ENCODE data around the gene VWA7.
"Not testable (repeated sequence)": the region's sequence is repeated elsewhere in the genome, so short reads cannot be mapped to it uniquely, and the experiment has no call there.

The VWA7 gene

DNA sequence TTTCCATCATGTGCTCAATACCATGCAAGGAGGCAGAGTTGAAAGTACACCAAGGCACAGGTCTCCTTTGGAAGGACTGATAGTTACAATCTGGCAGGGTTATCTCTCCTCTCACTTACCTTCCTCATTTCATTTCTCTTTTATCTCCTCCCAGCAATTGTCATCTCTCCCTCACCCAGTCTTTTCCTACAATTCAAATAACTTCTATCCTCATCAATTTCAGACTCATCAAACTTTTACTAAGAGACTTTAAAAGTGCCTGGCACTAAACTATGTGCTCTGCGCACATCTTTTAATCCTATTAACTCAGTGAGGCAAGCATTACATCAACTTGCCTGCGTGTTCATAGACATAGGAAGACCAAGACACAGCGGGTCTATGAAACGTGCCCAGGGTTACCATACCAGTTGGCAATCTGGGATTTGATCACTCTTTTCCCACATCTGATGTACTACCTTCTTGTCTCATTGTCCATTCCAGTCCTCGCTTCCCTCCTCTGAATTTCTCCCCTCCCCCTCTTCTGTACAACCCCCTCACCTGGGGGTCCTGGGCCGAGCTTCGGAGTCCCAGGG is 17.3 kb upstream of the VWA7 start:
- H3K9me3 Mint-ChIP-seq = no peaks in the 10 kb centered on the region
- peaks cover 76% of the 10 kb centered on the region for H3K36me3 Mint-ChIP-seq (ENCODE audit: low read depth)
- H3K4me1 Mint-ChIP-seq (ENCODE audit: low read depth) = peaks cover 51% of the 10 kb centered on the region
- intact Hi-C loops (cut with micrococcal nuclease) = loop anchor here (2.0 to 5.0 kb wide), 2 partner anchors 20 to 38 kb away; partner anchors contain the start of genes HSPA1A and HSPA1L
- H3K27ac Mint-ChIP-seq = peak overlapping the region; percentile 96
- H3K27me3 Mint-ChIP-seq = no peaks in the 10 kb centered on the region
- H3K4me3 Mint-ChIP-seq = peak overlapping the region; percentile 95

DNA sequence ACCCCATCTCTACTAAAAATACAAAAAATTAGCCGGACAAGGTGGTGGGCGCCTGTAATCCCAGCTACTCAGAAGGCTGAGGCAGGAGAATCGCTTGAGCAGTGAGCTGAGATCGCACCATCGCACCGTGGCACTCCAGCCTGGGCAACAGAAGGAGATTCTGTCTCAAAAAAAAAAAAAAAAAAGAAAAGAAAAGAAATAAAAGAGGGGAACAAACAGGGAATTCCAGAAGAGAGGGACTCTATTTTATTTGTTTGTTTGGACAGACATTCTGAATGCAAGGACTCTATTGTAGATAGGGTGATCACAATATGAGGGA is 16.8 kb upstream of the VWA7 start:
- H3K27me3 Mint-ChIP-seq, H3K4me3 Mint-ChIP-seq, H3K9me3 Mint-ChIP-seq: not testable (repeated sequence)
- H3K36me3 Mint-ChIP-seq (ENCODE audit: low read depth) = peaks cover 77% of the 10 kb centered on the region
- H3K4me1 Mint-ChIP-seq (ENCODE audit: low read depth) = peaks cover 56% of the 10 kb centered on the region
- peak overlapping the region; percentile 96 for H3K27ac Mint-ChIP-seq
- intact Hi-C loops (cut with micrococcal nuclease) = loop anchor here (2.0 to 5.0 kb wide), 2 partner anchors 21 to 38 kb away; partner anchors contain the start of genes HSPA1A and HSPA1L

DNA sequence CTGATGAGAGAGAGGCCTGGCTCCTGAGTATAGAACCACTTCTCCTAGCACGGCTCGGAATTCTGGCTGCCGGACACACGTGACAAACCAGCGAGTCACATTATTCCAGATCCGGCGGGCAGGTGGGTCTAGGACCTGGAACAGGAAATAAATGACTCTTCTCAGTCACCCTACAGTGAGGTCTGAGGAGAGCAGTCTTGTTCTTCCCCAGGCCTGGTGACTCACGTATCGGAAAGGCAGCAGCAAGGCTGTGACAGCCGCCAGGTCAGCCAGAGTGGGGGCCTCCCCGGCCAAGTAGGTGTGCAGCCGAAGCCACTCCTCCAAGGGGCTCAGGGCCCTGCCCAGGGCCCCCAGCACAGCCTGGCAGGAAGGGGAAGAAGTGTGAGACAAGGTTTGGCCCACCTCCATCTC is 15.6 kb upstream of the VWA7 start:
- peaks cover 56% of the 10 kb centered on the region for H3K4me1 Mint-ChIP-seq (ENCODE audit: low read depth)
- intact Hi-C loops (cut with micrococcal nuclease) = loop anchor here (5.0 kb wide), 1 partner anchor 40 kb away; no protein-coding TSS in a partner anchor
- H3K27me3 Mint-ChIP-seq = no peaks in the 10 kb centered on the region
- H3K27ac Mint-ChIP-seq = peak overlapping the region; percentile 18
- H3K36me3 Mint-ChIP-seq (ENCODE audit: low read depth) = peaks cover 69% of the 10 kb centered on the region
- H3K4me3 Mint-ChIP-seq = no peak overlapping the region
- H3K9me3 Mint-ChIP-seq = no peaks in the 10 kb centered on the region

DNA sequence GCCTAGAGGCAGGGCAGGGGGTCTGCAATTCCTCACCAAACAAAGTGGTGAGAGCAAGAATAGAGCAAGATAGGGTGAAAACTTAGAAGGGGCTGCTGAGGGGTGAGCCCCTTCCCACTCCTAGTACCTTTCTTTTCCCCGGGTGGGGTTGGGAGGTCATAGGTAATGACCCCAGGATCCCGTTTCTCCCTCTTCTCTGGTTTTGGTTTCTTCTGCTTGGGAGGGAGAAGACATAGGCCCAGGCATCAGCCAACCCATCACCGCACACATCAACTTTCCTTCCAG is 14.9 kb upstream of the VWA7 start:
- Mint-ChIP-seq H3K27ac (no peak overlapping the region), H3K9me3 (no peaks in the 10 kb centered on the region), H3K27me3 (no peaks in the 10 kb centered on the region), H3K36me3 (ENCODE audit: low read depth) (peaks cover 69% of the 10 kb centered on the region), H3K4me1 (ENCODE audit: low read depth) (peaks cover 56% of the 10 kb centered on the region), H3K4me3 (no peak overlapping the region)
- intact Hi-C loops (cut with micrococcal nuclease) = loop anchor here (5.0 kb wide), 1 partner anchor 40 kb away; no protein-coding TSS in a partner anchor

DNA sequence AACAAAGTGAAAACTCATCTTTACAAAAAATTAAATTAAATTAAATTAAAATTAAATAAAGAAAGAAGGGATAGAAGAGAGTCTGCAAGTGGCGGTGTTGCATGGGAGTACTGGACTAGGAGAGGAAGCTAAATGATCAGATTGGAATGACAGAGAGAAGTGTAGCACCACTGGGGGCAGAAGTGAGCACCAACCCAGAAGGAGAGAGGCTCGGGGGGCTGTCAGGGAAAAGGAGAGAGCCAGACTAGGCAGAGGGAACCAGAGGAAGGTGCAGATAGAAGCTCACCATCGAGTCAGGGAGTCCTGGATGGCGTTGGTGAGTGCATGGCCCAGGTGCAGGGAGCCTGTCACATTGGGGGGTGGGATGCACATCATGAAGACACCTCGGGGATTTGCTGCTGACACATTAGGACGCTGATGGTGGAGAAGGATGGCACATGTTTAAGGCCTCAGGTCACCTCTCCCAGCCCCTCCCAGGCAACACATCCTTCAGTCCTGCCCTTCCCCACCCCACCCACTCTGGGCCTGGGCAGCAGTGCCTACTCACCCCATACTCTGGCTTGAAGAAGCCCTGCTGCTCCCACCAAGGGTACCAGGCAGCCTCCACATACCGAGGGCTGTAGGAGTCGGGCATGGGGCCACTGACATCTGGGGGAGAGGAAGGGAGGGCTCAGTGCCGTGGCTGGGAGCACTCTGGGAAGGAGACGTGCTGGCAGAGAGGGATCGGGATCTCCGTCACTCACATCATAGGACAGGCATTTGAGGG is 14.4 kb upstream of the VWA7 start:
- Mint-ChIP-seq H3K27me3 (no peaks in the 10 kb centered on the region), H3K27ac (peak overlapping the region; percentile 88), H3K36me3 (ENCODE audit: low read depth) (peaks cover 71% of the 10 kb centered on the region), H3K4me3 (no peak overlapping the region), H3K9me3 (no peaks in the 10 kb centered on the region), H3K4me1 (ENCODE audit: low read depth) (peaks cover 56% of the 10 kb centered on the region)
- intact Hi-C loops (cut with micrococcal nuclease) = loop anchor here (5.0 kb wide), 1 partner anchor 41 kb away; no protein-coding TSS in a partner anchor

DNA sequence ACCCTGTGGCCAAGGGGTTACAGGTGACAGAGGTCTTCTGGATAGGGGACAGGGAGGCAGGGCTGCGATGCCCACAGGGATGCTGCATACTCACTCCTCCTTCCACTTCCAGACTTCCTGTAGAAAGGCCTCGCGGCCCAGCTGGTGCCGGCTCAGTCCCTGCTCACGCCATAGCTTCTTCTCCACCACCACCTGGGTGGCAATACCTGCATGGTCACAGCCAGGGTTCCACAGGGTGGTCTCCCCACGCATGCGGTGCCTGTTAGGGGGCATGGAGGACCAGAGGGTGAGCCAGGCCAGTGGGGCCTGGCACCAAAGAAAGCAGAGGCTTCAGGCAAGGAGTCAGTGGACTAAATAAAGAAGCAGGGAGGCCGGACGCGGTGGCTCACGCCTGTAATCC is 8.3 kb upstream of the VWA7 start:
- H3K27ac Mint-ChIP-seq = no peak overlapping the region
- H3K36me3 Mint-ChIP-seq (ENCODE audit: low read depth) = peaks cover 83% of the 10 kb centered on the region
- H3K27me3 Mint-ChIP-seq = no peaks in the 10 kb centered on the region

DNA sequence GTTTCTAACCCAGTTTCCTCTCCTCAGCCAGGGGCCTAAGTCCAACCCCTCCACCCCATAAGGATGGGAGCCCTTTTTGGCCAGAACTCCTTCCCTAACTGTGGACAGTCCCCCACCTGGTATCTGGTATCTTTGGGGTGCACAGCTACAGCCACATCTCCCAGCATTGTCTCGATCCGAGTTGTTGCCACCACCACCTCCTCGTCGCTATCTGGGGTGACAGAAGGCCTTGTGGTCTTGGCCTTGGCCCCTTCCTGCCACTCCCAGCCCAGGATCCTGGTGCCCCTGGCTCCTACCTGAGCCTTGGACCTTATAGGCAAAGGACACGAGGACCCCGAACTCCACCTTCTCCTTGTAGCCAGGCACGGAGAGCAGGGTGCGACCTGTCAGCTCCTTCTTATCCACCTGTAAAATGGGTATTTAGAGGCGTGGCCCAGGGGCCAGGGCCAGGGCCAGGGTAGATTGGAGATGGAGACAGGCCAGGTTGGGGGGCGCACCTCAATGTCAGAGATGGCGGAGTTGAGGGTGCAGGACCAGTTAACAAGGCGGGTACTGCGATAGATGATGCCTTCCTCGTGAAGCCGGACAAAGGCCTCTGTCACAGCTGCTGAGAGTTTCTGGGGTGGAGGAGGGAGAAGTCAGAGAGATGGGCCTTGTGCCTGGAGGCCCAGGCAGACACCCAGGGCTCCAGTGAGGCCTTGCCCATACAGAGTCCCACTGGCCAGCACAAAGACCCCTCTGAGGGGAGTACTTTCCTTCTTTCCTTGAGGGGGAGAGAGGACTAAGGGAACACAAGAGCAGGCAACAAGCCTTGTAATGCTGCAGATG is 7.2 kb upstream of the VWA7 start:
- Mint-ChIP-seq H3K27me3 (no peaks in the 10 kb centered on the region), H3K4me1 (ENCODE audit: low read depth) (peaks cover 4% of the 10 kb centered on the region), H3K27ac (no peak overlapping the region), H3K36me3 (ENCODE audit: low read depth) (peaks cover 84% of the 10 kb centered on the region), H3K9me3 (no peaks in the 10 kb centered on the region), H3K4me3 (no peak overlapping the region)
- intact Hi-C loops (cut with micrococcal nuclease) = no loop called here

More for the DNA sequence above, 8.3 kb upstream of the VWA7 start:
- Mint-ChIP-seq H3K9me3 (no peaks in the 10 kb centered on the region), H3K4me1 (ENCODE audit: low read depth) (peaks cover 11% of the 10 kb centered on the region), H3K4me3 (no peak overlapping the region)
- intact Hi-C loops (cut with micrococcal nuclease) = no loop called here

DNA sequence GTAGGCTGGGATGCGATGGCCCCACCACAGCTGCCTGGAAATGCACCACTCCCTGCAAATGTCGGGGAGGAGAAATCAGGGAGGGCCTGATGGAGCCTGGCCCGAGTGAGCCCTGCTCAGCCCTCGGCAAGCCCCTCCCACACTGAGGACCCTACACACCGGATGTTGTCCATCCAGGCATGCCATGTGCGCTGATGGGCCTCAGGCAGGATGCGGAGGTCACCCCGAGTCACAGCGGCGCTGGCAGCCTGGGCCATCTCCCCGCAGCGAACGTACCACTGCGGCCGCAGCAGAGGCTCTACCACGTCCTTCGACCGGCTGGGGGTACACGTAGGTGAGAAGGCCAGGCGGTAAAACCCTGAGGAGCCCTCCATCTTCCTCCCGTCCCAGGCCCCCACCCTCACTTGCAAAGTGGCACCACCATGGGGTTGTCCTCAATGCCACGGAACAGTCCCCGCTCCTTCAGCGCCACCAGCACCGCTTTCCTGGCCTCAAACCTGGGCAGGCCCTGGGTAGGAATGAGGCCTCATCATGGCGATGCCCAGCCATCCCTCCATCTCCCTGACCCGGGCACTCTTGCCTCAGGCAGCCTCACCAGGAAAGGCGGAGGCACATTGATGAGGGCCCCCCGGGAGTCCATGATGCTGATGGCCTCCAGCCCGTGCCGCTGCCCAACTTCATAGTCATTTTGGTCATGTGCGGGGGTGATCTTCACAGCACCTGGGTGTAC is 5.2 kb upstream of the VWA7 start:
- Mint-ChIP-seq H3K27ac (no peak overlapping the region), H3K36me3 (ENCODE audit: low read depth) (peaks cover 93% of the 10 kb centered on the region), H3K9me3 (no peaks in the 10 kb centered on the region), H3K4me1 (ENCODE audit: low read depth) (peaks cover 13% of the 10 kb centered on the region), H3K4me3 (no peak overlapping the region), H3K27me3 (no peaks in the 10 kb centered on the region)
- intact Hi-C loops (cut with micrococcal nuclease) = no loop called here

DNA sequence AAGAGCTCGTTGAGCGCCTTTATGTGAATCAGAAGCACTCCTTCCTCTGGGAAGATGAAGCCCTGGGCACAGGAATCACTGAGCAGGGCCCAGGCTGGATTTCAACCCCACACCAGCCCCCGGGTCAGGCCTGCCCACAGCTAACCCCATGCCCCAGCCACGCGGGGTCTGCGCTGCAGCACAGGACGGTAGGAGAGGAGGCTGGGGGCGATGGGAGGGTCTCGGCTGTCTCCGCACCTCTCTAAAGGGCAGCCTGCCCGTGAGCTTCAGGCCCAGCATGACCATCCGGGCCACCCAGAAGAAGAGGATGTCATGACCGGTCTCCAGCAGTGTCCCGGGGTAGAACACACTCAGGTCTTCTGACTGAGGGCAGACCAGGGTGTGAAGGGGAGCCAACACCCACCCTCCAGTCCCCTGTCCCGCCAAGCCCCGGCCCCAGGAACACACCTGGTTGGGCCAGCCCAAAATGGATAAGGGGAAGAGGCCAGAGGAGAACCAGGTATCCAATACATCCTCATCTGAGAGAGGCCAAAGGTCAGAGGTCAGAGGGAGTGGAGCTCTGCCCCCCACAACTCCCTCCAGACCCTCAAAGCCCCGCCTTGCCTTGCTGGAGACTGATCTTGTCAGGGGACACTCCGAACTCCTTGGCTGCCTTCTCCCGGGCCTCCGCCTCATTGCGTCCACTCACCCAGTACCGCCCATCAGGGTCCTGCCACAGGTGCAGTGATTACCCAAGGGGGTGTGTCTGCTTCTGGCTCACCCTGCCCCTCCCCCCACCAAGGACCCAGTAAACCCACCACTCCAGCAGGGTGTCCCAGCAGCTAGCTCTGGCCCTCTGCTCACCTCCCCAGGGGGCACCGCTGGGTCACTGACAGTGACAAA is 4.4 kb upstream of the VWA7 start:
- H3K4me3 Mint-ChIP-seq = no peak overlapping the region

DNA sequence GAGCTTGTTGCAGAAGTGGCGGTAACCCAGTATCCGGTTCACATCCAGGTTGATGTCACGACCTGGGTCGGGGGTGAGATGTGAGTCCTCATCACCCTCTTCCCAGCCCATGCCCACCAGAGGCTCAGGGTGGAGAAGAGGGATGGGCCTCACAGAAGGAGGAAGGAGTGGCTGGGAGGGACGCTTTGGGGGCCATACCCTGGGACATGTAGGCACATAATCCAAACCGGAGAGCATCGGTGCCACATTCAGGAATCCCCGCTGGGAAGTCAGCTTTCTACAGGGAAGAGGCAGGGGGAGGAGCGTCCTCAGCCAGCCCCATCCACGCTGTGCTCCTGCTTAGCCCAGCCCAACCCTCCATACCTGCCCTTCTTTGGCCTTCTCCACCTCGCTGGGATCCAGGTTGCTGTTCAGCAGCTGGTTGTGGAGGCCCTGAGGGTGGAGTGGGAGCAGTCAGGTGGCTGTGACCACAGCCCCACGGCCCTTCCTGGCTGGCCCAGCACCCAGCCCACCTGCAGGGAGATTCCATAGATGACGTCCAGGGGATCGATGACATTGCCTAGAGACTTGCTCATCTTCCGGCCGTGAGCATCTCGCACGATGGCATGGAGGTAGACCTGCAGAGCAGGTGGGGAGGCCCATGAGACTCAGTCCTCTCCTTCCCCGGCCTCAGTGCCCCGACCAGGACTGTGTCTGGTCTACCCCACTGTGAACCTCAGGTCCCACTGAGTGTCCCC is 3.5 kb upstream of the VWA7 start:
- no peak overlapping the region for H3K4me3 Mint-ChIP-seq
- no peaks in the 10 kb centered on the region for H3K9me3 Mint-ChIP-seq
- no peak overlapping the region for H3K27ac Mint-ChIP-seq
- H3K27me3 Mint-ChIP-seq = peaks cover 4% of the 10 kb centered on the region
- H3K36me3 Mint-ChIP-seq (ENCODE audit: low read depth) = peaks cover 77% of the 10 kb centered on the region
- intact Hi-C loops (cut with micrococcal nuclease) = no loop called here
- peaks cover 29% of the 10 kb centered on the region for H3K4me1 Mint-ChIP-seq (ENCODE audit: low read depth)

More for the DNA sequence above, 4.4 kb upstream of the VWA7 start:
- intact Hi-C loops (cut with micrococcal nuclease) = no loop called here
- Mint-ChIP-seq H3K36me3 (ENCODE audit: low read depth) (peaks cover 85% of the 10 kb centered on the region), H3K27me3 (peaks cover 1% of the 10 kb centered on the region), H3K4me1 (ENCODE audit: low read depth) (peaks cover 21% of the 10 kb centered on the region), H3K9me3 (no peaks in the 10 kb centered on the region), H3K27ac (no peak overlapping the region)

DNA sequence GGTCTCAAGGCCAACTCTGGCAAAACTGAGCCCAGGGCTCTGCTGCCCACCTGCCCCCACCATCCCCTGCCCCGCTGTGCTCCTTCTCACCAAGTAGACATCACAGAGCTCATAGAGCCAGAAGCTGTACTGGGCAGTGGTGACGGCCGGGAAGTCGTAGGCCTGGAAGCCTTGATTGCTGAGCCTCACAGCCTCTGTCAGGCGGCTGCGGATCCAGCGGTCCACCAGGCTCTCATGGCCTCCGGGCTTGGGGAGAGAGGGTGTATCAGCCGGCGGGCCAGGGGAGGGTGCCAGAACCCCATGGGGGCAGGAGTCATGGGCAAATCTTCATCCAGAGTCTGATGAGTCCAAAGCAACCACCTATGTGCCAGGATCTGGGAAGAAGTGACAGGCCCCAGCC is 2.8 kb upstream of the VWA7 start:
- peaks cover 69% of the 10 kb centered on the region for H3K36me3 Mint-ChIP-seq (ENCODE audit: low read depth)
- intact Hi-C loops (cut with micrococcal nuclease) = no loop called here

DNA sequence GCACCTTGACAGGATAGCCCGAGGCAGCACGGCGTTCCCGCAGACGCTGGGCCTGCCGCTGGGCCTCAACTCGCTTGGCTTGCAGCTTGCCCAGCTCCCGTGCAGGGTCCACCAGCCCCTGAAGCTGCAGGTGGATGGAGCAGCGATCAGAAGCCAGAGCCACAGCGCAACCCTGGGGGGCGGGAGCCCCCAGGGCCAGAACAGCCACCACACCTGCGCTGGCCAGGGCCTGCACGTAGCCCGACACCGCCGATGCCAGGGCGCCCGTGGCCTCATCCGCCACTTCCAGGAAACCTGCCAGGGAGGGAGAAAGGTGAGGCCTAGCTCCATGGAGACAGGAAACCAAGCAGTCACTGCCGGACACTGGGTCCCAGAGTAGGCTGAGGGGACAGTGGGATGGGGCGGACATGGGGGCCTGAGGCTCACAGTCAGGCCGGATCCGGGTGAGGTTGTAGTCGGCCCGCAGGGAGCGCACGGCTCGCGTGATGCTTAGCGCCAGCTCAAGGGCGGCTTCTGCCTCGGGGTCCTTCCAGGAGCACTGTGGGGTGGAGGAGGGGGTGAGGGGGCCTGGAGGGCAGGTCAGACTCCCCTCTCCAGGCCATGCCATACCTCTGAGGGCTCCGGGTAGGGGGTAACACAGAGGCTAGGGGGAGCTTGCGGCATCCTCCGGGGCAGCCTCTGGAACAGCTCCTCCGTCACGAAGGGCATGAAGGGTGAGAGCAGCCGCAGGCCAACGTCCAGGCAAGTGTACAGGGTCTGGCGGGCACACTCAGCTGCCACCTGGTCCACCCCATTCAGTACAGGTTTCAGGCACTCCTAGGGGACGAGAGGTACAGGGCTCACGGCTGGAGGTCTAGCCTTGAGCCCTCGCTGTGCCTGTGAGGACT is 2.1 kb upstream of the VWA7 start:
- H3K27ac Mint-ChIP-seq = no peak overlapping the region
- peaks cover 63% of the 10 kb centered on the region for H3K36me3 Mint-ChIP-seq (ENCODE audit: low read depth)
- H3K27me3 Mint-ChIP-seq = peaks cover 4% of the 10 kb centered on the region
- H3K9me3 Mint-ChIP-seq = no peaks in the 10 kb centered on the region
- no peak overlapping the region for H3K4me3 Mint-ChIP-seq
- peaks cover 37% of the 10 kb centered on the region for H3K4me1 Mint-ChIP-seq (ENCODE audit: low read depth)
- intact Hi-C loops (cut with micrococcal nuclease) = no loop called here

More for the DNA sequence above, 2.8 kb upstream of the VWA7 start:
- H3K4me1 Mint-ChIP-seq (ENCODE audit: low read depth) = peaks cover 37% of the 10 kb centered on the region
- peaks cover 4% of the 10 kb centered on the region for H3K27me3 Mint-ChIP-seq
- no peak overlapping the region for H3K4me3 Mint-ChIP-seq
- no peak overlapping the region for H3K27ac Mint-ChIP-seq
- H3K9me3 Mint-ChIP-seq = no peaks in the 10 kb centered on the region

Data from dendritic cell treated with granulocyte-macrophage colony-stimulating factor and Interleukin-4, amounts not matched to agents 40 ng/mL and 50 ng/mL, for 4 days (primary cell).